Astrocyte (in vitro differentiated cells and primary cell): ENCODE data around the gene CFAP119. TPM values are rescaled to one million over a fixed set of nuclear protein-coding genes. Genes with fewer than 3 reads are reported as not detected.
A peak's percentile ranks its signal among the peaks of the same experiment; 100 is the strongest.

Source experiments
- DNase-seq: peaks from one replicate; pipeline ENCODE4 v3.0.0-alpha.2; 2010; ENCODE audit warnings: low read depth
- FAIRE-seq: peaks from 2 replicates; lab custom pipeline; 2011; peaks lifted over from hg19 to GRCh38; lab: Jason Lieb, UNC
- H2AFZ ChIP-seq: 2 replicates; pipeline ENCODE4 v1.6.0; 2012; ENCODE audit warnings: low read depth, low read length, inconsistent platforms
- H3K27ac ChIP-seq: 2 replicates; pipeline ENCODE4 v1.5.1; 2011; ENCODE audit warnings: low read depth, low read length, inconsistent platforms
- H3K27me3 ChIP-seq: 2 replicates; pipeline ENCODE4 v1.6.0; 2011; ENCODE audit warnings: low read length, inconsistent platforms; ENCODE audit not compliant: insufficient read depth
- H3K36me3 ChIP-seq: 2 replicates; pipeline ENCODE4 v1.5.1; 2011; ENCODE audit warnings: low read length, inconsistent platforms; ENCODE audit not compliant: insufficient read depth
- H3K4me1 ChIP-seq: 2 replicates; pipeline ENCODE4 v1.5.1; 2011; ENCODE audit warnings: low read length, inconsistent platforms; ENCODE audit not compliant: insufficient read depth
- H3K4me2 ChIP-seq: 2 replicates; pipeline ENCODE4 v1.6.0; 2012; ENCODE audit warnings: low read length, inconsistent platforms
- H3K4me3 ChIP-seq: 2 replicates; pipeline ENCODE4 v1.5.1; 2011; ENCODE audit warnings: low read depth, mild to moderate bottlenecking, low read length, inconsistent platforms; ENCODE audit not compliant: insufficient read depth
- H3K79me2 ChIP-seq: 2 replicates; pipeline ENCODE4 v1.6.0; 2012; ENCODE audit warnings: mild to moderate bottlenecking, low read length, inconsistent platforms; ENCODE audit not compliant: insufficient read depth
- H3K9ac ChIP-seq: 2 replicates; pipeline ENCODE4 v1.6.0; 2012; ENCODE audit warnings: mild to moderate bottlenecking, low read length, inconsistent platforms
- H3K9me3 ChIP-seq: 2 replicates; pipeline ENCODE4 v1.5.1; 2012; ENCODE audit warnings: low read depth, mild to moderate bottlenecking, low read length, inconsistent platforms; ENCODE audit not compliant: insufficient read depth
- H4K20me1 ChIP-seq: 2 replicates; pipeline ENCODE4 v1.6.0; 2012; ENCODE audit warnings: low read length, inconsistent platforms; ENCODE audit not compliant: insufficient read depth
- H3K27ac Mint-ChIP-seq: one replicate; pipeline ENCODE4 v1.8.0; 2021; ENCODE audit warnings: mild to moderate bottlenecking, mixed read lengths; ENCODE audit not compliant: unreplicated experiment
- H3K27me3 Mint-ChIP-seq: one replicate; pipeline ENCODE4 v1.8.0; 2021; ENCODE audit warnings: low read depth, mixed read lengths; ENCODE audit not compliant: unreplicated experiment
- H3K36me3 Mint-ChIP-seq: one replicate; pipeline ENCODE4 v1.8.0; 2021; ENCODE audit warnings: low read depth, mixed read lengths; ENCODE audit not compliant: unreplicated experiment
- H3K4me1 Mint-ChIP-seq: one replicate; pipeline ENCODE4 v1.8.0; 2021; ENCODE audit warnings: low read depth, mixed read lengths; ENCODE audit not compliant: unreplicated experiment
- H3K4me3 Mint-ChIP-seq: one replicate; pipeline ENCODE4 v1.8.0; 2021; ENCODE audit warnings: mild to moderate bottlenecking, moderate library complexity, mixed read lengths; ENCODE audit not compliant: unreplicated experiment
- H3K9me3 Mint-ChIP-seq: one replicate; pipeline ENCODE4 v1.8.0; 2021; ENCODE audit warnings: mild to moderate bottlenecking, mixed read lengths; ENCODE audit not compliant: unreplicated experiment
- CTCF ChIP-seq: IDR thresholded peaks from 2 replicates; pipeline ENCODE4 v1.5.1; 2011; ENCODE audit warnings: low read depth, mild to moderate bottlenecking, inconsistent platforms, low read length, moderate library complexity; ENCODE audit not compliant: insufficient read depth
- EZH2 ChIP-seq: IDR thresholded peaks from 2 replicates; pipeline ENCODE4 v1.6.1; 2012; ENCODE audit warnings: mild to moderate bottlenecking, low read length, inconsistent platforms; ENCODE audit not compliant: insufficient read depth
- total RNA-seq: library from RNA; stranded (reverse); gene quantifications from 2 replicates; pipeline ENCODE4 v1.2.1, GENCODE V29; 2021

Gene CFAP119
- total RNA-seq, 1 donor from 2014 or later = 4.0 TPM

GRCh38 chr16:30778549-30779244 is 16.8 kb upstream of the CFAP119 start:
- Histone ChIP-seq H3K4me1 (peaks cover 15% of the 10 kb centered on the region), H3K27ac (no peak overlapping the region), H2AFZ (no peak overlapping the region), H3K4me2 (no peak overlapping the region), H3K27me3 (no peaks in the 10 kb centered on the region), H3K36me3 (peaks cover 8% of the 10 kb centered on the region), H3K9me3 (no peaks in the 10 kb centered on the region), H3K9ac (no peak overlapping the region), H3K4me3 (no peak overlapping the region), H3K79me2 (peaks cover 20% of the 10 kb centered on the region), H4K20me1 (peaks cover 26% of the 10 kb centered on the region)
- Mint-ChIP-seq H3K9me3 (no peaks in the 10 kb centered on the region), H3K36me3 (peaks cover 7% of the 10 kb centered on the region), H3K27ac (peak overlapping the region; percentile 12), H3K4me1 (peaks cover 4% of the 10 kb centered on the region), H3K4me3 (peak overlapping the region; percentile 1), H3K27me3 (no peaks in the 10 kb centered on the region)
- no peak for TF ChIP-seq CTCF
- no peak for TF ChIP-seq EZH2
- DNase-seq = no peak
- FAIRE-seq = no peak

- FAIRE-seq = no peak
Observed at GRCh38 chr16:30777591-30778297, 15.9 kb upstream of the CFAP119 start.

More at GRCh38 chr16:30777591-30778297, 15.9 kb upstream of the CFAP119 start:
- Histone ChIP-seq H3K27me3 (no peaks in the 10 kb centered on the region), H3K4me1 (peaks cover 15% of the 10 kb centered on the region), H3K9me3 (no peaks in the 10 kb centered on the region), H3K36me3 (peaks cover 9% of the 10 kb centered on the region), H3K27ac (no peak overlapping the region), H3K79me2 (peaks cover 15% of the 10 kb centered on the region), H3K4me3 (no peak overlapping the region), H4K20me1 (peaks cover 30% of the 10 kb centered on the region), H3K9ac (no peak overlapping the region), H3K4me2 (no peak overlapping the region), H2AFZ (no peak overlapping the region)
- Mint-ChIP-seq H3K27ac (no peak overlapping the region), H3K4me1 (peaks cover 4% of the 10 kb centered on the region), H3K36me3 (peaks cover 4% of the 10 kb centered on the region), H3K4me3 (no peak overlapping the region), H3K9me3 (no peaks in the 10 kb centered on the region), H3K27me3 (no peaks in the 10 kb centered on the region)
- no peak for DNase-seq
- TF ChIP-seq EZH2 = no peak
- no peak for TF ChIP-seq CTCF
